Fibroblast of lung (primary cell): Measurements from ENCODE around the gene SH3GL2.

ENCODE experiments used
- EZH2 ChIP-seq: IDR thresholded peaks from 2 replicates; pipeline ENCODE4 v1.5.1; 2012; ENCODE audit warnings: low read length, control low read depth, mild to moderate bottlenecking; ENCODE audit errors: missing control alignments
- TF ChIP-seq, protein P1 (sequence below), 2 donors: IDR thresholded peaks in 1 of 2; conservative IDR thresholded peaks in 1 of 2; 1 replicate in 1 of 2; 2 replicates in 1 of 2; pipeline ENCODE4 v1.5.1; 2011 to 2012; ENCODE audit warnings: low read length in 2 of 2, control low read depth in 1 of 2, inconsistent platforms in 1 of 2, low read depth in 1 of 2, mild to moderate bottlenecking in 1 of 2

DNA sequence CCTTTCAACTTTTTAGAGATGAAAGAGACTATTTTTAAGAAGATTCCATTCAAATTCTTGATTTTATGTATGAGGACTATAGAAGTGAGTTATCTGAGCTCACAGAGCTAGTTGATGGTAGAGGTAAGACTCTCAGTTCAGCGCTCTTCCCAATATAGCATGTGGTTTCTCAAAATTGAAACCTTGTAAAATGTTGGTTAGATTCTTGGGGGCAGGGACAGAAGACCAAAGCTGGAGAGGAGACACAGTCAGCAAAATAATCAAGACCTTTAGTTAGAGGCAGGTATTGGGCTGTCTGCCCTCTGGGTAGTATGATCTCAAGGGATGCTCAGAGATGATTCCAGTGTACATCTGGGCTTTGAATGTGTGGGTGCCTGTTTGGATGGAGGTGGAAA lies 246.4 kb downstream of the SH3GL2 start:
- TF ChIP-seq, protein P1, sequence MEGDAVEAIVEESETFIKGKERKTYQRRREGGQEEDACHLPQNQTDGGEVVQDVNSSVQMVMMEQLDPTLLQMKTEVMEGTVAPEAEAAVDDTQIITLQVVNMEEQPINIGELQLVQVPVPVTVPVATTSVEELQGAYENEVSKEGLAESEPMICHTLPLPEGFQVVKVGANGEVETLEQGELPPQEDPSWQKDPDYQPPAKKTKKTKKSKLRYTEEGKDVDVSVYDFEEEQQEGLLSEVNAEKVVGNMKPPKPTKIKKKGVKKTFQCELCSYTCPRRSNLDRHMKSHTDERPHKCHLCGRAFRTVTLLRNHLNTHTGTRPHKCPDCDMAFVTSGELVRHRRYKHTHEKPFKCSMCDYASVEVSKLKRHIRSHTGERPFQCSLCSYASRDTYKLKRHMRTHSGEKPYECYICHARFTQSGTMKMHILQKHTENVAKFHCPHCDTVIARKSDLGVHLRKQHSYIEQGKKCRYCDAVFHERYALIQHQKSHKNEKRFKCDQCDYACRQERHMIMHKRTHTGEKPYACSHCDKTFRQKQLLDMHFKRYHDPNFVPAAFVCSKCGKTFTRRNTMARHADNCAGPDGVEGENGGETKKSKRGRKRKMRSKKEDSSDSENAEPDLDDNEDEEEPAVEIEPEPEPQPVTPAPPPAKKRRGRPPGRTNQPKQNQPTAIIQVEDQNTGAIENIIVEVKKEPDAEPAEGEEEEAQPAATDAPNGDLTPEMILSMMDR (conservative IDR thresholded peaks at IDR 0.05 in 1 of 2, IDR thresholded peaks at IDR 0.05 in 1 of 2; ENCODE audit: low read depth in 1 of 2, low read length in 2 of 2) = no peak
- no peak for TF ChIP-seq EZH2
